Measurements from ENCODE around the gene TXNL4B.
A peak's percentile ranks its signal among the peaks of the same experiment; 100 is the strongest.

The TXNL4B gene

GRCh38 chr16:72093448-72094265 lies at the start of gene TXNL4B, which contains the start of gene DHX38:
Gene TXNL4B (minus strand): TSS chr16:72093620. CDS start chr16:72090749, 2,871 bp downstream.
Gene DHX38 (plus strand): TSS chr16:72093847. CDS start chr16:72096158, 2,311 bp downstream.
- no peaks in the 10 kb centered on the region for H3K27me3 Mint-ChIP-seq
- ATAC-seq (replicated peaks; ENCODE audit: extremely low read depth, poor library complexity, severe bottlenecking) (peak; percentile 98), DNase-seq (ENCODE audit: low spot score in 2 of 2) (peak; percentile 78 to 89)
- H3K9me3 Mint-ChIP-seq: no peaks in the 10 kb centered on the region
- peak within 1 kb of the TSS; percentile 99 for H3K27ac Mint-ChIP-seq (ENCODE audit: low read depth)
- H3K36me3 Mint-ChIP-seq (ENCODE audit: insufficient read depth): peaks cover 51% of the 10 kb centered on the region
- peak within 1 kb of the TSS; percentile 96 for H3K4me3 Mint-ChIP-seq
- H3K4me1 Mint-ChIP-seq: peaks cover 65% of the 10 kb centered on the region

- Mint-ChIP-seq H3K27ac (ENCODE audit: low read depth) (no peak overlapping the region), H3K9me3 (no peaks in the 10 kb centered on the region), H3K27me3 (peaks cover 27% of the 10 kb centered on the region), H3K36me3 (ENCODE audit: insufficient read depth) (no peaks in the 10 kb centered on the region), H3K4me3 (no peak overlapping the region), H3K4me1 (no peaks in the 10 kb centered on the region)
- DNase-seq (ENCODE audit: low spot score in 2 of 2): no peak
- no peak for ATAC-seq (replicated peaks; ENCODE audit: extremely low read depth, poor library complexity, severe bottlenecking)
Observed at GRCh38 chr16:72142476-72142875, 49.1 kb upstream of the TXNL4B start.

GRCh38 chr16:72139908-72140307 lies 46.5 kb upstream of the TXNL4B start:
- ATAC-seq (replicated peaks; ENCODE audit: extremely low read depth, poor library complexity, severe bottlenecking) (no peak), DNase-seq (ENCODE audit: low spot score in 2 of 2) (no peak)
- Mint-ChIP-seq H3K27ac (ENCODE audit: low read depth) (no peak overlapping the region), H3K9me3 (no peaks in the 10 kb centered on the region), H3K4me1 (no peaks in the 10 kb centered on the region), H3K36me3 (ENCODE audit: insufficient read depth) (no peaks in the 10 kb centered on the region), H3K4me3 (no peak overlapping the region), H3K27me3 (peaks cover 40% of the 10 kb centered on the region)

GRCh38 chr16:72138064-72138572 lies 44.7 kb upstream of the TXNL4B start:
- Mint-ChIP-seq H3K9me3 (no peaks in the 10 kb centered on the region), H3K36me3 (ENCODE audit: insufficient read depth) (no peaks in the 10 kb centered on the region), H3K27me3 (peaks cover 34% of the 10 kb centered on the region), H3K4me3 (no peak overlapping the region), H3K4me1 (no peaks in the 10 kb centered on the region), H3K27ac (ENCODE audit: low read depth) (no peak overlapping the region)
- no peak for DNase-seq (ENCODE audit: low spot score in 2 of 2)
- ATAC-seq (replicated peaks; ENCODE audit: extremely low read depth, poor library complexity, severe bottlenecking): no peak

- no peak for ATAC-seq (replicated peaks; ENCODE audit: extremely low read depth, poor library complexity, severe bottlenecking)
- Mint-ChIP-seq H3K27me3 (peaks cover 29% of the 10 kb centered on the region), H3K27ac (ENCODE audit: low read depth) (no peak overlapping the region), H3K4me3 (no peak overlapping the region), H3K9me3 (no peaks in the 10 kb centered on the region), H3K4me1 (no peaks in the 10 kb centered on the region), H3K36me3 (ENCODE audit: insufficient read depth) (no peaks in the 10 kb centered on the region)
- DNase-seq (ENCODE audit: low spot score in 2 of 2): no peak
Observed at GRCh38 chr16:72137380-72138063, 44.1 kb upstream of the TXNL4B start.

- peaks cover 19% of the 10 kb centered on the region for H3K27me3 Mint-ChIP-seq
- H3K4me1 Mint-ChIP-seq: no peaks in the 10 kb centered on the region
- DNase-seq (ENCODE audit: low spot score in 2 of 2): no peak
- H3K36me3 Mint-ChIP-seq (ENCODE audit: insufficient read depth): no peaks in the 10 kb centered on the region
- H3K9me3 Mint-ChIP-seq: no peaks in the 10 kb centered on the region
- H3K4me3 Mint-ChIP-seq: no peak overlapping the region
- ATAC-seq (replicated peaks; ENCODE audit: extremely low read depth, poor library complexity, severe bottlenecking): no peak
- H3K27ac Mint-ChIP-seq (ENCODE audit: low read depth): no peak overlapping the region
Observed at GRCh38 chr16:72134507-72134906, 41.1 kb upstream of the TXNL4B start.

- Mint-ChIP-seq H3K27me3 (peaks cover 29% of the 10 kb centered on the region), H3K9me3 (no peaks in the 10 kb centered on the region), H3K27ac (ENCODE audit: low read depth) (no peak overlapping the region), H3K4me3 (no peak overlapping the region), H3K36me3 (ENCODE audit: insufficient read depth) (no peaks in the 10 kb centered on the region), H3K4me1 (no peaks in the 10 kb centered on the region)
- ATAC-seq (replicated peaks; ENCODE audit: extremely low read depth, poor library complexity, severe bottlenecking): no peak
- DNase-seq (ENCODE audit: low spot score in 2 of 2): no peak
Observed at GRCh38 chr16:72132726-72133125, 39.3 kb upstream of the TXNL4B start.

- Mint-ChIP-seq H3K36me3 (ENCODE audit: insufficient read depth) (no peaks in the 10 kb centered on the region), H3K27me3 (peaks cover 13% of the 10 kb centered on the region), H3K4me1 (no peaks in the 10 kb centered on the region), H3K27ac (ENCODE audit: low read depth) (peak overlapping the region; percentile 7), H3K4me3 (no peak overlapping the region), H3K9me3 (no peaks in the 10 kb centered on the region)
- ATAC-seq (replicated peaks; ENCODE audit: extremely low read depth, poor library complexity, severe bottlenecking): no peak
- no peak for DNase-seq (ENCODE audit: low spot score in 2 of 2)
Observed at GRCh38 chr16:72131036-72131435, 37.6 kb upstream of the TXNL4B start.

GRCh38 chr16:72129976-72130656 lies 36.7 kb upstream of the TXNL4B start:
- Mint-ChIP-seq H3K27ac (ENCODE audit: low read depth) (no peak overlapping the region), H3K4me3 (no peak overlapping the region)
- no peak for ATAC-seq (replicated peaks; ENCODE audit: extremely low read depth, poor library complexity, severe bottlenecking)

GRCh38 chr16:72128701-72129100 lies 35.3 kb upstream of the TXNL4B start:
- peaks cover 13% of the 10 kb centered on the region for H3K27me3 Mint-ChIP-seq
- ATAC-seq (replicated peaks; ENCODE audit: extremely low read depth, poor library complexity, severe bottlenecking): no peak
- H3K36me3 Mint-ChIP-seq (ENCODE audit: insufficient read depth): no peaks in the 10 kb centered on the region
- no peak for DNase-seq (ENCODE audit: low spot score in 2 of 2)
- H3K4me1 Mint-ChIP-seq: peaks cover 6% of the 10 kb centered on the region
- no peak overlapping the region for H3K4me3 Mint-ChIP-seq
- no peak overlapping the region for H3K27ac Mint-ChIP-seq (ENCODE audit: low read depth)
- no peaks in the 10 kb centered on the region for H3K9me3 Mint-ChIP-seq

More at GRCh38 chr16:72129976-72130656, 36.7 kb upstream of the TXNL4B start:
- Mint-ChIP-seq H3K36me3 (ENCODE audit: insufficient read depth) (no peaks in the 10 kb centered on the region), H3K4me1 (peaks cover 6% of the 10 kb centered on the region), H3K27me3 (peaks cover 13% of the 10 kb centered on the region), H3K9me3 (no peaks in the 10 kb centered on the region)
- DNase-seq (ENCODE audit: low spot score in 2 of 2): no peak

GRCh38 chr16:72126429-72126765 lies 33.0 kb upstream of the TXNL4B start:
- ATAC-seq (replicated peaks; ENCODE audit: extremely low read depth, poor library complexity, severe bottlenecking) (no peak), DNase-seq (ENCODE audit: low spot score in 2 of 2) (no peak)
- H3K27ac Mint-ChIP-seq (ENCODE audit: low read depth): no peak overlapping the region
- no peaks in the 10 kb centered on the region for H3K36me3 Mint-ChIP-seq (ENCODE audit: insufficient read depth)
- no peak overlapping the region for H3K4me3 Mint-ChIP-seq
- peaks cover 6% of the 10 kb centered on the region for H3K4me1 Mint-ChIP-seq
- no peaks in the 10 kb centered on the region for H3K9me3 Mint-ChIP-seq
- peaks cover 13% of the 10 kb centered on the region for H3K27me3 Mint-ChIP-seq

- peaks cover 13% of the 10 kb centered on the region for H3K27me3 Mint-ChIP-seq
- no peak overlapping the region for H3K27ac Mint-ChIP-seq (ENCODE audit: low read depth)
- DNase-seq (ENCODE audit: low spot score in 2 of 2) (no peak), ATAC-seq (replicated peaks; ENCODE audit: extremely low read depth, poor library complexity, severe bottlenecking) (no peak)
- H3K9me3 Mint-ChIP-seq: no peaks in the 10 kb centered on the region
- peaks cover 6% of the 10 kb centered on the region for H3K4me1 Mint-ChIP-seq
- no peaks in the 10 kb centered on the region for H3K36me3 Mint-ChIP-seq (ENCODE audit: insufficient read depth)
- H3K4me3 Mint-ChIP-seq: no peak overlapping the region
Observed at GRCh38 chr16:72125635-72126428, 32.4 kb upstream of the TXNL4B start.
